GM12872 (cell line): ENCODE results near the gene NKAIN4.

Experiments
- TF ChIP-seq, protein P1 (sequence below): IDR thresholded peaks from 3 replicates; pipeline ENCODE4 v1.5.1; 2011; ENCODE audit warnings: low read depth, mild to moderate bottlenecking, low read length, moderate library complexity; ENCODE audit not compliant: insufficient read depth

Gene NKAIN4

DNA sequence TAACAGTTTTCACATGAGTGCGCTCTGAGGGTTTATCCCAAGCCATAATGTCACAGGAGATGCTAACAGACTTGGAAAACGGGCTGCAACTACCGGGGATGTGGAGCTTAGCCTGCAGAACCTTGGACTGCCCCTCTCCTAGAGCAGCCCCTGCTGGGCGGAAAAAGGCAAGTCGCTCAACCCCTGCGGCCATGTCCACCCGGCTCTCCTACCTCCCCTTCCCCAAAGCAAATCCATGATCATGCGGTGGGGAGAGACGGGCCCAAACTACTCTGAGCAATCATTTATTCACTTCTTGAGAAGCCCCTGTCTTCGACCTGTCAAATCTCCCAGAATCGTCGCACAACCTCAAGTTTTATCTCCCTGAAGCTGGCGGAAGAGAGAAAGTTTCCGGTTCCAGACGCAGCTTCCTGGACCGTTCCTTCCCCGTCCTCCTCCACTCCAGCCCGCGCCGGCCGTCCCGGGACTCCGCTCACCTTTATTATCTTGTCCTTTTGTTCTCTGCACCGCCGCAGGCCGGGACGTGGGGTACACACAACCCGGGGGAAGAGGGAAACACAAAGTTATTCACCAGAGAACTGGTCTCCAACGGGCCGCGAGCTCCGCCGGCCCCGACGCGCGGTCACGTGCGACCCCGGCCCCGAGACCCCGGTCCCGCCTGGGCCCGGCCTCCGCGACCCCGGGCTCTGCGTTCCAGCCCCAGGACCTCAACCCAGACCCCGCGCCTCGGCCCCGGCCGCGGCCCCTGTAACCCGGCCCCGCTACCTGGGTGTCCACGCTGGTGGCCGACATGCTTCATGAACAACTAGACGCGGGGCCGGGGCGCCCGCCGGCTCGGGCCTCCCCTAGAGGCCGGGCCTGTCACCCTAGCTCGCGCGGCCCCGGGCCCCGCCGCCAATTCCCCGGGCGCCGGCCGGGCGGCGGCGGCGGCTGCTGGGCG lies 38.9 kb downstream of the NKAIN4 start:
- TF ChIP-seq, protein P1, sequence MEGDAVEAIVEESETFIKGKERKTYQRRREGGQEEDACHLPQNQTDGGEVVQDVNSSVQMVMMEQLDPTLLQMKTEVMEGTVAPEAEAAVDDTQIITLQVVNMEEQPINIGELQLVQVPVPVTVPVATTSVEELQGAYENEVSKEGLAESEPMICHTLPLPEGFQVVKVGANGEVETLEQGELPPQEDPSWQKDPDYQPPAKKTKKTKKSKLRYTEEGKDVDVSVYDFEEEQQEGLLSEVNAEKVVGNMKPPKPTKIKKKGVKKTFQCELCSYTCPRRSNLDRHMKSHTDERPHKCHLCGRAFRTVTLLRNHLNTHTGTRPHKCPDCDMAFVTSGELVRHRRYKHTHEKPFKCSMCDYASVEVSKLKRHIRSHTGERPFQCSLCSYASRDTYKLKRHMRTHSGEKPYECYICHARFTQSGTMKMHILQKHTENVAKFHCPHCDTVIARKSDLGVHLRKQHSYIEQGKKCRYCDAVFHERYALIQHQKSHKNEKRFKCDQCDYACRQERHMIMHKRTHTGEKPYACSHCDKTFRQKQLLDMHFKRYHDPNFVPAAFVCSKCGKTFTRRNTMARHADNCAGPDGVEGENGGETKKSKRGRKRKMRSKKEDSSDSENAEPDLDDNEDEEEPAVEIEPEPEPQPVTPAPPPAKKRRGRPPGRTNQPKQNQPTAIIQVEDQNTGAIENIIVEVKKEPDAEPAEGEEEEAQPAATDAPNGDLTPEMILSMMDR = peak; percentile 70

DNA sequence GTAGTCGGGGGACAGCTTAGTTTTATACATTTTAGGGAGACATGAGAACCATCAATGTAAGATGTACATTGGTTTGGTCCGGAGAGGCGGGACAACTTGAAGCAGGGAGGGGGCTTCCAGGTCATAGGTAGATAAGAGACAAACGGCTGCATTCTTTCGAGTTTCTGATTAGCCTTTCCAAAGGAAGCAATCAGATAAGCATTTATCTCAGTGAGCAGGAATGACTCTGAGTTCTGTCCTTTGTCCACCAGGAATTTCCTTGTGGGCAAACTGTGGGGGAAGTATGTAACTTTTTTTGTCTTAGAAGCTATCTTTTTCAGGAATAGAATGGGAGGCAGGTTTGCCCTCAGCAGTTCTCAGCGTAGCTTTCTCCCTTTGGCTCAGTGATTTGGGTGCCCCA lies 39.7 kb downstream of the NKAIN4 start:
- TF ChIP-seq, protein P1 = no peak

DNA sequence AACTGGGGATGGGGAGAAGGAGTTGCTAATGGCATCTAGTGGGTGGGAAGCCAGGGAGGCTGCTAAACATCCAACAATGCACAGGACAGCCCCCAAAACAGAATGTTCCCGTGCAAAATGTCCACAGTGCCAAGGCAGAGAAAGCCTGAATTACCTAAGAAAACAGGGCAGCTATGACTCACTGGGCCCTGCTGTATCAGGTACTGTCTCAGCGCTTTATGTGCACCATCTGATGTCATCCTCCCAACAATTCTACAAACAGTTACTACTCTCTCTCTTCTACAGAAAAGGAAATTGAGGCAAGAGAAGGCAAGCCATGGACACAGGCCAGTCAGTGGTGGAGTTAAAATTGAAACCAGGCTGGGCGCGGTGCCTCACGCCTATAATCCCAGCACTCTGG lies 41.5 kb downstream of the NKAIN4 start:
- TF ChIP-seq, protein P1 = no peak

DNA sequence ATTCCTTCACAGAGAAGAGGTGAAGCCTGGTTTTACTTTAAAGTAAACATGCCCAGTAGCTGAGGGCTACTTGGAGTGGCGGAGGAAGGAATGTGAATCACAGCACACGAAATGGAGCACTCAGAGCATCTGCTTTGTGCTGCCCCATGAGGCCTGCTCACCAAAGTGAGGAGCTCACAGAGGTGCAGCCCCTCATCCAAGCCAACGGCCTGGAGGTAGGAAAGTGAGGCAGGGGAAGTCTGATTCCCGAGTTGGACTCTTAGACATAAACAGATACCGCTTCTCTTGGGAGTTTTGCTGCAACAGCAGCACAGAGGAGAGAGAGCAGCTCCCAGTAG lies 41.9 kb downstream of the NKAIN4 start:
- TF ChIP-seq, protein P1 = no peak

DNA sequence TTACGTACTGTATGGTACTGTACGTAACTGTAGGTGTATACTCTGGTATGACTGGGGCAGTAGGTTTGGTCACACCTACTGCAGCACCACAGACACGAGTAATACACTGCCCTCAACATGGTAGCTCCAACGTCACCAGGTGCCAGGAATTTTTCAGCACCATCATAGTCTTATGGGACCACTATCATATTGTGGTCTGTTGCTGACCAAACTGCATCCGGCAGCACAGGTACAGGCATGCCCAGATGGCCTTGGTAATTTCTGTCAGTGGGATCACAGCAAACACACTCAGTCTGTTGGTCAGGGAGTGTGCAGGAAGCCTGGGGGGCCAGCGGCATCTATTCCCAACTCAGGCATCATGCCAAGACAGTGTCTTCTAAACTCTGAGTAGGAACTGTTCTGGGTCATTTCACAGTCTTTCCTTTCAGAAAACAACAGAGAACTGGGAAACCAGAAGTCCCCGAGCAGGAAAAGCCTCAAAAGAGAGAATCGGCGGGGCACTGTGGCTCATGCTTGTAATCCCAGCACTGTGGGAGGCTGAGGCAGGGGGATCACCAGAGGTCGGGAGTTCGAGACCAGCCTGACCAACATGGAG lies 44.2 kb downstream of the NKAIN4 start:
- TF ChIP-seq, protein P1 = no peak

DNA sequence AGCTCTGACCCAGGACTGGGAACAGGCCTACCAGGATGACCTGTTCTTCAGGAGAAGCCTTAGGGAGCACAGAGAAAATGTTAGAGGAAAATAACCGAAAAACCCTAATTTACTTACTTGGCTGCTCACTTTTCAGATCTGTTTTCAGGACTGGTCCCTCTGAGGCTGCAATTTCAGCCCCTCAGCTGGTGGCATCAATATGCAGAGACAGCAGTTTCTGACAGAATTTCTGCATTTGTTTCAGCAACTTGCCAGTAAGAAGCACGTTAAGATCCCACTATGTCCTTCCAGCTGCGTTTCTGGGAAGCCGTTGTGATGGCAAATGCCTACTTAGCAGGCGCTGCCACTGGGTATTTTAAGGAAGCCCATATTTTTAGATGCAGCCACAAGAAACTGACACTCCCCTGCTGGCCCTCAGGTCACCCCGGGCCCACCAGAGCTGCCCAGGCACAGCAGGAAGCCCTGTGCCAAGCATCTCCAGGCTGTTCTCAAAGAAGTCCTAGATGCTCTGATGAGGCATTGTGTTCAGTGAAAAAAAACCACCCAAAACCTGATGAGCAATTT lies 45.8 kb downstream of the NKAIN4 start:
- TF ChIP-seq, protein P1 = no peak

DNA sequence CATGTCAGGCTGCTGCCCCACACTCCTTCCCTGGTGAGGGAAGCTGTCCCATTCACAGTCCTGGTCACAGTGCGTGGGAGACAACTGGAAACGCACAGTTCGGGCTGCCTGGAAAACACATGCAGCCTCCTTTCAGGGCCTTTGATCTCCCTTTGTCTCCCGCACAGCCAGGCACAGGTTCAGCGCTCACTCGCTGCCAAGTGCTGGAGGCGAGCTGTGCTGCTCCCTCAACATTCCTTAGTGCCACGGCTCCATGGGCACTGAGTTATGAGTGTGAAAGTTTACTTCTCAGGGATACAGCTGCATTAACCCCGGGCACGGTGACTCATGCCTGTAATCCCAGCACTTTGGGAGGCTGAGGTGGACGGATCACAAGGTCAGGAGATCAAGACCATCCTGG lies 47.4 kb downstream of the NKAIN4 start:
- TF ChIP-seq, protein P1 = no peak
